ENCODE data around the gene HOXB6.

DNA sequence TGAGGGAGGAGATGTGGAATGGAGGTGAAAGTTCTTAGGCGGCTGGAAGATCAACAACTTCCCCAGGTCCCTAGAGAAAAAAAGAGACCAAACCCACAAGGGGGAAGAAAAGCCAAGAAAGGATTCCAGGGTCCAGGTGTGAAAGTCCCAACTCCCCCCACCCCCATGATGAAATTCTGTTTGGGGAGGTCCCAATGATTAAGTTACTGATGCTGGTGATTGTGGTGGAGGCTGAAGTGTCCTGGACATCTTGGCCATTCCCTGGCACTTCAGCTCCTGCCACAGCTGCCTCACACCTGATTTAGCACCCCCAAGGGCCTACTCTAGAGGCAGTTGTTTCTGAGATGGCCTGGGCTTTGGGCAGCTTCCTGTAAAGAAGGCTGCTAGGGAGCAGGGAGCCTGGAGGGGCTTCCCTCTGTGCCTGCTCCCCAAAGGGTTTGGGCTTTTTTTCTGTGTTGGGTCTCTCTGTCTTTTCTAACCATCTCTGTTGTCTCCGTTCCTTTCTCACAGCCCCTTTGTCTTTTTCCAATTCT lies 39.7 kb downstream of the HOXB6 start:
- no peak for TF ChIP-seq EZH2 (IDR thresholded peaks at IDR 0.05)
- TF ChIP-seq POLR2AphosphoS5 (IDR thresholded peaks at IDR 0.05; ENCODE audit: borderline replicate concordance, low read depth, low read length), result no peak

Data from SK-N-MC (cell line).